Mesodermal cell (in vitro differentiated cells): ENCODE measurements around the gene CBFA2T3.

Experiments
- H3K27ac ChIP-seq: 2 replicates; pipeline ENCODE4 v1.7.0; 2013; ENCODE audit warnings: mild to moderate bottlenecking, low read depth, low read length, moderate library complexity; ENCODE audit not compliant: severe bottlenecking
- H3K36me3 ChIP-seq: 2 replicates; pipeline ENCODE4 v1.7.1; 2013; ENCODE audit warnings: mild to moderate bottlenecking, low read length, moderate library complexity; ENCODE audit not compliant: control insufficient read depth, insufficient read depth
- H3K4me1 ChIP-seq: one replicate; pipeline ENCODE4 v1.7.1; 2013; ENCODE audit warnings: mild to moderate bottlenecking, low read length; ENCODE audit not compliant: insufficient read depth, control insufficient read depth, poor library complexity, severe bottlenecking
- H3K4me3 ChIP-seq: 2 replicates; pipeline ENCODE4 v1.7.0; 2013; ENCODE audit warnings: low read length, control low read depth, mild to moderate bottlenecking; ENCODE audit not compliant: insufficient read depth, poor library complexity, severe bottlenecking; ENCODE audit errors: extremely low read depth
- H3K9me3 ChIP-seq: 2 replicates; pipeline ENCODE4 v1.7.1; 2013; ENCODE audit warnings: mild to moderate bottlenecking, low read length, moderate library complexity; ENCODE audit not compliant: control insufficient read depth
- WGBS, 2 experiments: methylation state at CpG; one replicate each; pipeline ENCODE4 v1.1.5; 2013; ENCODE audit warnings: missing lambda C conversion rate in 2 of 2; ENCODE audit not compliant: insufficient coverage in 2 of 2; 5-methylcytosine and 5-hydroxymethylcytosine counted together

CBFA2T3 gene

GRCh38 chr16:88839026-88839529 lies 137.9 kb downstream of the CBFA2T3 start:
- Histone ChIP-seq H3K27ac (no peak overlapping the region), H3K36me3 (peaks cover 22% of the 10 kb centered on the region), H3K9me3 (no peaks in the 10 kb centered on the region), H3K4me3 (no peak overlapping the region), H3K4me1 (no peaks in the 10 kb centered on the region)
- 96% methylated on average over 35 to 36 of the region's 39 CpGs for WGBS, 2 experiments

- Histone ChIP-seq H3K9me3 (no peaks in the 10 kb centered on the region), H3K27ac (no peak overlapping the region), H3K4me1 (no peaks in the 10 kb centered on the region), H3K4me3 (no peak overlapping the region), H3K36me3 (peaks cover 22% of the 10 kb centered on the region)
- WGBS, 2 experiments, result 98 to 99% methylated on average over 18 to 19 of the region's 19 CpGs
Measured at GRCh38 chr16:88838566-88838965, 138.4 kb downstream of the CBFA2T3 start.

GRCh38 chr16:88837806-88838205 lies 139.2 kb downstream of the CBFA2T3 start:
- Histone ChIP-seq H3K4me3 (no peak overlapping the region), H3K9me3 (no peaks in the 10 kb centered on the region), H3K36me3 (peaks cover 22% of the 10 kb centered on the region), H3K4me1 (no peaks in the 10 kb centered on the region), H3K27ac (no peak overlapping the region)
- 94 to 98% methylated on average over 19 to 20 of the region's 20 CpGs for WGBS, 2 experiments

GRCh38 chr16:88836791-88837190 lies 140.2 kb downstream of the CBFA2T3 start:
- Histone ChIP-seq H3K4me1 (no peaks in the 10 kb centered on the region), H3K4me3 (no peak overlapping the region), H3K27ac (no peak overlapping the region), H3K9me3 (no peaks in the 10 kb centered on the region), H3K36me3 (peaks cover 22% of the 10 kb centered on the region)
- 96 to 97% methylated on average over 13 to 17 of the region's 17 CpGs for WGBS, 2 experiments

- WGBS, 2 experiments, result 89 to 92% methylated on average over 16 to 30 of the region's 33 CpGs
- peaks cover 22% of the 10 kb centered on the region for H3K36me3 ChIP-seq
- H3K9me3 ChIP-seq, result no peaks in the 10 kb centered on the region
- no peaks in the 10 kb centered on the region for H3K4me1 ChIP-seq
- H3K27ac ChIP-seq, result no peak overlapping the region
- no peak overlapping the region for H3K4me3 ChIP-seq
Measured at GRCh38 chr16:88835818-88836217, 141.2 kb downstream of the CBFA2T3 start.

GRCh38 chr16:88835383-88835782 lies 141.6 kb downstream of the CBFA2T3 start:
- no peaks in the 10 kb centered on the region for H3K4me1 ChIP-seq
- H3K27ac ChIP-seq, result no peak overlapping the region
- H3K9me3 ChIP-seq, result no peaks in the 10 kb centered on the region
- H3K4me3 ChIP-seq, result no peak overlapping the region
- 79 to 94% methylated on average over 9 to 10 of the region's 11 CpGs for WGBS, 2 experiments
- H3K36me3 ChIP-seq, result peaks cover 18% of the 10 kb centered on the region

- Histone ChIP-seq H3K4me3 (no peak overlapping the region), H3K4me1 (no peaks in the 10 kb centered on the region), H3K9me3 (no peaks in the 10 kb centered on the region), H3K36me3 (peaks cover 13% of the 10 kb centered on the region), H3K27ac (no peak overlapping the region)
- WGBS, 2 experiments, result 96 to 98% methylated on average over 9 to 11 of the region's 13 CpGs
Measured at GRCh38 chr16:88834670-88835069, 142.3 kb downstream of the CBFA2T3 start.

- Histone ChIP-seq H3K4me3 (no peak overlapping the region), H3K4me1 (no peaks in the 10 kb centered on the region), H3K9me3 (no peaks in the 10 kb centered on the region), H3K27ac (no peak overlapping the region), H3K36me3 (peaks cover 4% of the 10 kb centered on the region)
- WGBS, 2 experiments, result 95 to 96% methylated on average over 11 to 12 of the region's 13 CpGs
Measured at GRCh38 chr16:88833086-88833485, 143.9 kb downstream of the CBFA2T3 start.

- Histone ChIP-seq H3K27ac (no peak overlapping the region), H3K36me3 (no peaks in the 10 kb centered on the region), H3K9me3 (no peaks in the 10 kb centered on the region), H3K4me3 (no peak overlapping the region), H3K4me1 (no peaks in the 10 kb centered on the region)
- 87 to 88% methylated on average over 10 to 12 of the region's 13 CpGs for WGBS, 2 experiments
Measured at GRCh38 chr16:88831838-88832237, 145.2 kb downstream of the CBFA2T3 start.

- H3K36me3 ChIP-seq, result no peaks in the 10 kb centered on the region
- 96% methylated on average over 10 to 11 of the region's 14 CpGs for WGBS, 2 experiments
- no peak overlapping the region for H3K27ac ChIP-seq
- no peaks in the 10 kb centered on the region for H3K4me1 ChIP-seq
- no peak overlapping the region for H3K4me3 ChIP-seq
- H3K9me3 ChIP-seq, result no peaks in the 10 kb centered on the region
Measured at GRCh38 chr16:88830783-88831182, 146.2 kb downstream of the CBFA2T3 start.

GRCh38 chr16:88830258-88830657 lies 146.7 kb downstream of the CBFA2T3 start:
- no peak overlapping the region for H3K27ac ChIP-seq
- H3K36me3 ChIP-seq, result no peaks in the 10 kb centered on the region
- H3K9me3 ChIP-seq, result no peaks in the 10 kb centered on the region
- no peaks in the 10 kb centered on the region for H3K4me1 ChIP-seq
- WGBS, 2 experiments, result 84 to 91% methylated on average over 11 of the region's 11 CpGs
- H3K4me3 ChIP-seq, result no peak overlapping the region
